GM19238 (cell line): ENCODE data around the gene KCNH1.

Experiments
- DNase-seq: peaks from one replicate; pipeline ENCODE4 v3.0.0; 2011; ENCODE audit warnings: low spot score; ENCODE audit not compliant: insufficient read length

KCNH1 gene

DNA sequence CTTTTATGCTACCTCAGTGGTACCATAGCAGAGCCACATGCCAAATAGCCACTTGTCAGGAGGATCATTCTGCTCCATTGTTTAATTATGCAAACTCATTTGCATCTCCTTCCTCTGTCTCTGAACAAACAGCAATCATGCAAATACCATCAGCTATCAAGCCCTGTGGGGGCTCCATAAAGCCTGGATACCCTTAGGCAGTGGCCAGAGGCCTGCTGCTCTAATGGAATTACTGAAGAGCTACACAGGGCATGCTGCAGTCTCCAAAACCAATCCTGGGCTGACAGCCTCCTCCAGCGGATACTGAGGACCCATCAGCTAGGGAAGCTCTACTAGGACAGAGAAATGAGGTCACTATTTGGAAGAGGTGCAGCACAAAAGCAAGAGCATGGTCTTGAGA lies 376.3 kb downstream of the KCNH1 start:
- no peak for DNase-seq

DNA sequence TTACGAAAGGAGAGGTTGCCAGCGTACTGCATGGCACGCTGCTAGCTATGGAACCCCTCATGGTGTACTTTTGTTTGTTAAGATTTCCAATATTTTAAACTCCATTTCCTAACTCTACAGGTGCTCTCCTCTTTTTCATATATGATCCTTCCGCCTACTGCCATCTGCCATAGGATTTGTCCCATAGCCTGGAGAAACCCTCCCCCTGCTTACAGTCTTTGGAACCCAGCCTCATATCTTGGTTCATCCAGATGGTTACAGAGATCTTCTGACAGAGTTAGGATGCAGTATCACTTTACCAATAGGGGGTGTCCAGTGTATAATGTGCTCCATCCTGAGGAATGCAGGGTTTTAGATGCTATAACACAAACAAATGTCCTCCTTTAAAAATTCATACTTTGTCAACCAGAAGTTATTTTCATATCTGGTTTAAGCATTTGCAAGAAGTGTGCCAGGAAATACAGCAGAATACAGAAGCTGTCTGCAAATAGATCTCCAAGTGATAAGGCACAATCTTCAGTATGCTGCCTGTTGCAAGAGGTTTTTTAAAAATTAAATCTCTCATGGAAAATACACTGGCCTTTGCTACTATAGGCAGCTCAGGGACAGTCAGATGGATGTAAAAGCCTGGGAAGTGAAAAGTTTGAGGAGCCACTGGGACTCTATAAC lies 377.8 kb downstream of the KCNH1 start:
- no peak for DNase-seq

DNA sequence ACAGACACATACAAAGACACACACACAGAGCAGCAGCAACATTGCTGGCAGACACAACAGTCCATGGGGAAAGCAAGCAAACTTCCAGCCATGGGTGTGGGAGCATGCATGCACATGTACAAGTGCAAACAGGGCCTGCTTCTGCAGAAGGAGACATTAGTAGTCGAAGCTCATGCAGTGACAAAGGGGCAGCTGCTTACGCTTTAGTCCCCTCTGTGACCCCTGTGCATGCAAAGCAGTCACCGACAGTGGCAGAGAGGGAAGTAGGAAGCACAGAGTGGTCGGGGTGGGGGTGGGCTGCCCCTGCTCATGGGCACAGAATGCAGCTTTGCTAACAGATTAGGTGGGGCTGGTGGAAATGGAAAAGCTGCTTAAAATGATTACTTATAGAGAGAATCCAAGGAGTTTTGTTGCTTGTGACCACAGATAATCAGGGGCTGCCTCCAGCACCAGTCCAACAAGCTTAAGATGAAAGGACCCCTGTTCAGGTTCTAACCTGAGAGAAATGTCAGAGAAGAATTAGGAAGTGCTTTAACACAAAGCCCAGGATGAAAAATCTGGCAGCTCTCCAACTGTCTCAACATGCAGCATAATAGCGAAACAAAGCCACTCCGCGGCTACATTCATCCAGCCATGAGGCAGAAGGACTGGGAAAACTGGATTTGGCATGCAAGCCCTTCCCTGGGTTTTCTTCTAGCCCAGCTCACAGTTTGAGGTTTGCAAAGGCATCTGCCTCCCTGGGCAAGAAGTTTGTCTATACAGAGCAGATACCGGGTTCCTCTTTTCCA lies 378.9 kb downstream of the KCNH1 start:
- no peak for DNase-seq

DNA sequence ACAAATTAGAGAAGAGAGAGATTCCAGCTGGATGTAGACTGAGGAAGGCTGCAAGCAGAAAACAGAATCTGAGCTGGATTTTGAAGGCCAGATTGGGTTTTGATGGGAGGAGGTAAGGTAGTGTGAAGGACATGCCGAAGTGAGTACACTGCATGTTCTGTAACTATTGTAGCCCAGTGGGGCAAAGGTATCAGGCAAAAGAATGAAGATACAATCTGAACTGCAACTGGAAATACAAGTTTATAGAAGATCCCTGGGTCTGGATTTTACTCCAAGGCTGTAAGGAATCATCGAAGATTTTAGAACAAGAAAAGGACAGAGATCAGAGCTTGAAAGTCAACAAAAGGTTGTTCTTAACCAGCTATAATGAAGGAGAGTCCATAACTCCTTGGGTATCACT lies 382.0 kb downstream of the KCNH1 start:
- no peak for DNase-seq

DNA sequence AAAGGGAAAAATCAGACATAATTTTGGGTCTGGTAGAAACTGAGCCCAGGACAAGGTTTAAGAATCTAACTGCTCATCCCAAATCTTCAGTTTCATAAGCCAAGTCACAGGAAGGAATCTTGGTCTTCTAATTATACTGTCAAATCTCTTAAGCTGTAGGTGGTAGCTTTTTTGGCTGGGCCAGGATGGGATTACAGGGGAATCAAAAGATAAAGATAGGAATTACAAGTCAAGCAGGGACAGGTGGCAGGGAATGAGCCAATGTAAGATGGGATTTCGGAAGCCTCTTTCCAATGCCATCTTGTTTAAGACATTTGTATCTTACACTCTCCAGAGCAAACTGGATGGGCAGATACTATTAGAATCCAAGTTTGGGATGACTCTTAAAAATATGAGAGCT lies 383.5 kb downstream of the KCNH1 start:
- no peak for DNase-seq

DNA sequence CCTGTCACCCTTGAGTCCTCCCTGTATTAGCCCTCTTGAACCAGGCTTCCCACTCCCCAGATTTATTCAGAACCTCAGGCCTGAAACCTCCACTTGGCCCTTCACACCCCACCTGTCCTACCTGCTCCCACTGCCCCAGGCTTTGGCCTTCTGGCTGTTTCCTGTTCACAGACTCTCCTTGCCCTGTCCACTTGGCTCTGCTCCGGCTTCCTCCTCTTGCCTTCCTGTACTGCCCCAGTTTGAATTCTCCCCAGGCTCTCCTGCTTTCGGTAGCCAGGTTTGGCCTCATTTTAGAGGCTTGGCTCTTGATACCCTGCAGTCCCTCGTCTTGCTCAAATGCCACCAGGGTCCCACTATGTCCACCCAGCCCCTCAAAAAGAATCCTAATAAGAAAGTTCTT lies 385.2 kb downstream of the KCNH1 start:
- no peak for DNase-seq

DNA sequence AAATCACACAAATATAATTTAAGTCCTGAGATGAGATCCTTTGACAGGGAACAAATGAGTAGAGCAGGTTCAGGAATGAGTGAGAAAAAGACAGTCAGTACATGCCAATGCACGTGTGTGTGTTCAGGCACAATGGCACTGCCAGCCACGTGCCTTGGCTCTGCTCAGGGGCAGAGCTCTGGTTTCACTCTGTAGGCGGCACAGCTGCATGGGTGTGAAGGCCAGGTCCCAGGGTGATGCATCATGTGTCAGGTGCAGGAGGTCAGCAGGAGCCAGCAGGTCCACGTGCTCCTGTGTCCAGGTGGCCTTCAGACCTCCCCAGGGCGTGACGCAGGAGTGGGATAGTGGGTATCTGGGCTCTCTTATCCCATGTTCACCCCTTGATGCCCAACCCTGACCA lies 386.1 kb downstream of the KCNH1 start:
- no peak for DNase-seq

DNA sequence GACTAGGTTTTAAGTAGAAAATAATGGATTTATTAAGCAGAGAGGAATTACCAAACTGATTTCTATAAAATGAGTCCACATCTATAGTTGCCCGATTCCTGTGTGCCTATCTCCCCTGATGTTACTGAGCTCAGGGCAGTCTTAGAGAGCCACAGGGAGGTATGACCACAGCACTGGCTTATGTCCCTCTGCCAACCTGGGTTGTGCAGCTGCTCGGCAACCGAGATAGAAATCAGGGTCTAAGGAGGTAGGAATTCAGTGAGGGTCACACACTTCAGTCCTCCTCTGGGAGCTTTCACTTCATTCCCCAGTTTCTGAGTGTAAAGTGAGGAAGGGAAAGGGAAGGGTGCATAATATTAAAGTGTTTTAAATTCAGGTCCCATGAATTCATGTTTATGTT lies 386.8 kb downstream of the KCNH1 start:
- DNase-seq, result no peak

DNA sequence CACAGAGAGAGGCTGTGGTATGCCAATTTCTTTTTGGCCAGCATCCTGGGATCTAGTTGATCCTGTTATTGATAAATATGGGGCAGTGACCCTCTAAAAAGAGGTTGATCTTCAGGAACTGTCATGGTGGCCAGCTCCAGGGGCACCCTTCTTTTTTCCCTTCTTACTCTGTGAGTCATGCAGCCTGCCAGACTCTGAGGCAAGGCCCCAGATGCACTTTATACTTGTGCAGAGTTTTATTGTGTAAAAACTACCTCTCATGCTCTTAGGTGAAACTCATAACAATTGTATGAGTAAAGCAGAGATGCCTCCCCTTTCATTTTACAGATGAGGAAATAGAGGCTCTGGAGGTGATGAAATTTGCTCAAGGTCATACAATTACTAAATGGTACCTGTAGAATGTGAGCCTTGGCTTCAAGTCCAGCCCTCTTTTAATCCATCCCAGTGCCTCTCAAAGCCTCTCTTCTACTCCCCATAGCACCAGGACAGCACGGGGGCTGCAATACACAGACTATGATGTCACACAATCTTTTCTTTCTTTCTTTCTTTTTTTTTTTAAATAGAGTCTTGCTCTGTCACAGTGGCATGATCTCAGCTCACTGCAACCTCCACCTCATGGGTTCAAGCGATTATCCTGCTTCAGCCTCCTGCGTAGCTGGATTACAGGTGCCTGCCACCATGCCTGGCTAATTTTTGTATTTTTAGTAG lies 387.8 kb downstream of the KCNH1 start:
- no peak for DNase-seq

DNA sequence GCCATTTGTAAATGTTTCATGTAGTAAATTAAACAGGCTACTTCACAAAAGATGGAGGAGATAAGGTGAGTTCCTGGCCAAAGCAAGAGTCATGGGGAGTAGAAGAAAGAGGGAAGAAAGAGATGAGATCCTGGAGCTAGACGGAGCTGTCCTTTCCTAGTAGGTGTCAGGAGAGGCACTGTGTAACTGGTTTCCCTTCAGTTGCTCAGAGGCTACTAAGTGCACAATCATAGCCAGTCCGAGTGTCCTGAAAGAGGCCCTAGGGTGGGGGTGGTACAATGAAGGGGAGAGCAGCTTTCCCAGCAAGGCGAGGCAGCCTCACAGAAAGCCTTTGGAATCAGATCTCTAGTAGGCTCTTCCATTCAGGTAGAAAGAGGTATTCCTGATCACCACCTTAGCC lies 390.9 kb downstream of the KCNH1 start:
- no peak for DNase-seq

DNA sequence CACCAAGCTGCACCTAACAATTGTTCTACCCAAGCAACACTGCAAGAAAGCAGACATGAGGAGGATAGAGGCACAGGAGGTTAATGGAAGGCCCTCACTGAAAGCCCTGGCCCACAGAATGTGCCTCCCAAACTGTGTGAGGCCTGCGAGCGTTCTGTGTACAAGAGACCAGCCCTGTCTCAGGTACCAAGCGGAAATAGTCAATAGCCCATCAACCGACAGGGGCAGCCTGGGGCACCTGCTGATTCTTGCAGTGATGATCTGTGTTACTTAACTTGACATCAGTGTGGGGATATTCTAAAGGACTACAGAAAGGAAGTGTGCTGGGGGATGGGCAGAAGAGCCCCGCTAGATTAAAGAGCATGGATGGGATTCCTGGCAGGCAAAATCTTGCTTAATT lies 392.4 kb downstream of the KCNH1 start:
- no peak for DNase-seq

DNA sequence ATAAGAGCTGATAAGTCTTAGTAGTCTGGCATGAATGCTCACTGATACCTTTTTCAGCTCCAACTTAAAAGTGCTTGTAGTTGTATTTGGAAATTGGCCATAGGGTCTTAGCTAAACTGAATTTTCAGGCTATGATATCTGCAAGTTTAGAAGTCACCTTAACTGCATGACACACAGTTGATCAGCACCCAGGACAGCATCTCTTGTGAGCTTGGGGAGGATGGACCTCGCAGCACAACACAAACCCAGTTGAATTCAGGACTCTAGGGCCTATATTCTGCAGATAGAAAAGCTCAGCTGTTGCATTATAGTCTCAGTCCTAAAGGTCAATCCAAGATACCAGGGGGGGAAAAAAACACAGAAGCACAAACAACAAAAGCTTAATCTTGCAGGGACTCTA lies 394.3 kb downstream of the KCNH1 start:
- no peak for DNase-seq

DNA sequence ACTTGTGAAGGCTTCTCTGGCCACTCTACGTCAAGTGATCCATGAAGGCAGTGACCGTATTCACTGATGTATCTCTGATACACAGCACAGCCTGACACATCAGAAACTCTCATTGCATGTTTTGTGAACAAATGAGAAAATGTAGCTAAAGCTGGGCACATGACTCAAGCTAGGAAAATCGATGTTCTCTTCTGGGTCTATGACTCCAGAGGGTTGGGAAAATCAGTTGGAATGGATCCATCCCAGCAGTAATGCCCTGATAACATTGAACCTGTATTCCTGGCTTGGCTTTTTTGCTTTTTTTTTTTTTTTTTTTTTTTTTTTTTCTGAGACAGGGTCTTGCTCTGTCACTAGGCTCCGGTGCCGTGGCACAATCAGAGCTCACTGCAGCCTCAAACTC lies 395.7 kb downstream of the KCNH1 start:
- no peak for DNase-seq

DNA sequence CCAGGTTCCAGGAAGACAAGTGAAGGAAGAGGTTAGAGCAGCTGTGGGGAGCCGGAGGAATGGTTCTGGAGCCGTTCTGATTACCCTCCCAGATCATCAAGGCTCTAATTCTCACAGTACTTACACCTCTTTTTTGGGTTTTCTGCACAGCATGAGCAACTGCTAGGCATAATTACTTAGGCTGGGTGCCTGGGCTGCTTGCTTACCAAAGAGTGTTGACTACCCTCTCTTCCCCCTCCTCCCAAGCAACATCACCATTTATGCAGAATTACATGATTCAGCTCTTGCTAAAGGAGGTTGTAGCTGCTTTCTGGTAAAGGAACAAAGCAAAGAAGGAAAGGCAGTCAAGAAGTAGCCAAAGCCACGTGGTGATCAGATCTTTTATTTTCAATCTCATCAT lies 397.2 kb downstream of the KCNH1 start:
- no peak for DNase-seq

DNA sequence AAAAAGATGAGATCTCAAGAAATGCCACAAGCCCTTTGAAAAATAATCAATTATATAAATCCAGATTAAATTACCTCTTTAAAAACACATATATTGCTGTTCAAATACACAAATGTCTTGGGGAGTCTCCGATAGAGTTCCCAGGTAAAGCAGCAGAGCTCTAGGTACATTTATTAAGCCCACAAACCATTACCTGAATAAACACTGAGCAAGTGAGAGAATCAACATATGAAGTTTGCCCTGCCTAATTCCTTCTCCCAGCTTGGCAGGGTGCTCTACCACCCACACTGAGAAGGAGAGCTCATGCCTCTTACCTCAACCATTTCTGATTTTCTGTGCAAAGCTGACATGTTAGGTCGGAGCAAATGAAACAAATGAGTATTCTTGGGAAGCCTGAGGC lies 402.4 kb downstream of the KCNH1 start:
- no peak for DNase-seq

DNA sequence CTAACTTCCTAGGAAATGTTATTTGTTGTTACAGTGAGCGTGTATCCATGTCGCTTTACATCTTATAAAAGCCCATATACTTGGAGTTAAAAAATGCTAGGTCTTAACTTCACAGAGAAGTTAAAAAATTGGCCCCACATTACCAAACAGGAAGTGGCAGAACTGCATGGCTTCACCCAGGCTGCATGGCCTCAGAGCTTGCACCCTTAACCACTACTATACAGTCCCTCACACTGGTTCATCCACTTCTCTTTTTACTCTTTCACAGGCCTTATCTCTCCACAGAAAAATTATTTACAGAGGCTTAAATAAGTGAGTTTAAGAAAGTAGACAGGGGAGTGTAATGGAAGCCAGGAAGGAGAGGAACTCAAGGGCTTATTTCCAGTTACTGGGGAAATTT lies 402.8 kb downstream of the KCNH1 start:
- no peak for DNase-seq

DNA sequence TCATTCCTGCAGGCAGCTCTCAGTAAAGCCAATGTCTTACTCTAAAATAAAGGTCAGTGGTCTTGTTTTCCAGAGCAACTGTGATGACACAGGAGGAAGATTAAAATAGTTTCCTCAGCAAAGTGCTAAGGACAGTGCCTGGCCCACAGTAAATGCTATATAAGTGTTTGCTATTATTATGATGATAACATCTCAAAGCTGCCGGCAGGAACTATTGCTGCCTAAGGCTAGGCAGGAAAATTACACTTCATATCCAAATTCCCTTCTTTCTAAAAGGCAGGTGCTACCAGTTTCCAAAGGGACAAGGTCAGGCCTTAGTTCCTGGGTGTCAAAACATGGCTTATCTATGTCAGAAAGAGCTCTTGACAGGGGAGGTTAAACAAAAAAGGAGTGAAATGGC lies 403.9 kb downstream of the KCNH1 start:
- DNase-seq, result no peak

DNA sequence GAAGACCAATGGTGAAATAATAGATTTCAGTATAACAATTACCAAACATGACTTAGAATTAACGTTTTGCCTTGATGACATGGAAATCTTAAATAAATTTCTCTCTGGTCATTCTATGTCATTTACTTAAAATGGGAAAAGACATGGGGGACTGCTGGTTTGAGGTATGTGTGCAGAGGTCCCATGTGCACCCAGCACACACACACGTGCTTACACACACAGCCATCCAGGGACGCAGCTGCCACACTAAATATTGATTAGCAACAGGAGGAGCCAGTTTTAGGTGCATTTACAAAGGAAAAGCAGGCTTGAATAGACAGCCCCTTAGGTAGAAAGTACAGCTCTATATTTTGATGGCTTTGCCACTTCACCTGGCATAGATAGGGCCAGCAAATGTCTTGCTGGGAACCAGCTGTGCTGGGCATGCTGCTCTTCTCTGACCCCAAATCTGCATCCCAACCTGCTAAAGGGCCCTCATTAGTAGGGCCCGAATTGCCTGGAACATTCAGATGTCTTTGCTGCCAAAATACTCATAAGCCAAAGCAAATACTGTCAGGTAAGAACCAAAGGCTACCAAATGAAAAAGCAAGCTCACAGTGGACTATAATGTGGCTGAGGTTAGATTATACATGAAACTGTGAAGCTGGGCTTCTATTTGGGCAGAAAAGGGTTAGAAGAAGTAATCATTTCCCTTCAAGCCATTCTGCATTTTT lies 405.4 kb downstream of the KCNH1 start:
- DNase-seq, result no peak

DNA sequence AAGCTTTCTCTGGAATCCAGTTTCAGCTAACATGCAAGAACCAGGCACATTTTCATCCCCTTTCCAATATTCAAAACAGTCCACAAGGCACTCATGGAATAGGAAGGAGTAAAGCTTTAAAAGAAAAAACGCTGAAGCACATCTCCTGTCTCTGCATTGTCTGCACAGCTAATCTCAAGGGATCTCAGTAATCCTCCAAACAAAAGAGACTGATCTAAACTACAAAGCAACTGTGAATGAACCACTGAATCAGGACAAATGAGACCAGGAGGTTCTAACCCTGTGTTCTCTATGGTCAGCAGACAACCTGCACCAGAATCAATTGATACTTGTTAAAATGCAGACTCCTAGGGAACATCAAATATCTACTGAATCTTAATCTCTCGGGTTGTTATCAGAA lies 406.2 kb downstream of the KCNH1 start:
- DNase-seq, result no peak

DNA sequence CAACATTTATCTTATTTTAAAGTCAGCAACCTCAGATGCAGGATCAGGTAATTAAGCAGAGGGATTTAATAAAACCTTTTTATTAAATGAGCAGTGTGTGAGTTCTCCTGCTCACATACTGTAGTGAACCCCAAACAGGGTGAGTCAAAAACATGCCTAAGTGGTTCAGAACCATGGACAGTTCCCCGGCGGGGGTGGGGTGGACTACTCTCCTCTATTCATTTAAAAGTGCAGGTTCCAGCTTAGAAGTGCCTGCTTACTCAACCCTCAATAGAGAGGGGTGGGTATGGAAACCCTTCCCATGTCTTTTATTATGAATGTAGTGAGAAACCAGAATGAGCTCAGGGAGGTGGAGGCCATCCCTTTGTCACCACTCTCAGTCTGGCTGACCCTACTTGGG lies 407.3 kb downstream of the KCNH1 start:
- DNase-seq, result no peak

DNA sequence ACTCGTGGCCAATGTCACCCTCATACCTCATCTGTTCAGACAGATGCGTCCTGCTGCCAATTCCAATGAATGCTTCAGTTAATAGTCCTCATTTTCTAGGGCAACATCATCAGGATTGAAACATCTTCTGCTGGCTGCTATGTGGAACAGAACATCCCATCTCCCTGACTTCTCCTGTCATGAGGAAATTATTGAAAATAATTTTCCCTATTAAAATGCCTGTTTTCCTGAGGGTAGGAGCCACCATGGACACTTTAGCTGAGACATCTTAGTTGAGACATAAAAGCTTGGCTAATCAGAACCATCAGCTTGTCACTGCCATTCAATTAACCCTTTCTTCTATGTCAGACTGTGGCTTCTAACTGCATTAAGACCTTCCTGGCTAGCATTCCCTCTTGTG lies 409.2 kb downstream of the KCNH1 start:
- DNase-seq, result no peak

DNA sequence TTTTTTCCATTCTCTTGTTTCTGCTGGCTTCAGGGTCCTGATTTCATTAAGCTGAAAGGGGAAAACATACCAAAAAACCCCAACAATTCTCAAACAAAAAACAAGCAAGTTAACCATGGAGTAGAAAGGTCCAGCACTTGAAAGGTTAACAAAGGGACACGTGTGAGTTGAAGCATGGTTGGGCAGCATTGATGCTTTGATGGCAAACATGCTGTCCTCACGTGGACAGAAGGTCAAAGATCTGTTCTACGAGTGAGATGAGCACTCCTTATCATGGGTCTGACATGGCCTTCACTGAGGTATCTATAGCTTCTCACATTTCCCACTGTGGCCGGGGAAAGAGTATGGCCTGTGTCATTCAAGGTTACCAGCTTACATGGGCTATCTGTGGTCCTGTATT lies 410.3 kb downstream of the KCNH1 start:
- DNase-seq, result no peak
